ENCODE measurements around the gene PHKG2.
A peak's percentile ranks its signal among the peaks of the same experiment; 100 is the strongest.

The PHKG2 gene

GRCh38 chr16:30747799-30748633 is at the start of gene PHKG2:
Gene PHKG2 (plus strand): TSS chr16:30748425. CDS start chr16:30748821, 396 bp downstream.
- Histone ChIP-seq H3K27me3 (ENCODE audit: low read depth, low read length) (no peaks in the 10 kb centered on the region), H3K9me3 (ENCODE audit: insufficient read depth, low read length) (no peaks in the 10 kb centered on the region), H3K4me1 (ENCODE audit: low read length) (peaks cover 5% of the 10 kb centered on the region), H3K27ac (ENCODE audit: low read length) (peak within 1 kb of the TSS; percentile 28; the same call in 1 of the 2 replicates), H3K4me2 (ENCODE audit: low read length) (peak within 1 kb of the TSS; percentile 76), H3K79me2 (ENCODE audit: low read length) (peaks cover 23% of the 10 kb centered on the region), H3K4me3 (ENCODE audit: low read length) (peak within 1 kb of the TSS; percentile 83), H3K36me3 (replicated peaks; ENCODE audit: low read depth, low read length) (peaks cover 20% of the 10 kb centered on the region), H2AFZ (ENCODE audit: low read depth, low read length) (peak within 1 kb of the TSS; percentile 46; the same call in 1 of the 2 replicates), H3K9ac (ENCODE audit: low read length) (peak within 1 kb of the TSS; percentile 68), H4K20me1 (ENCODE audit: insufficient read depth, low read length) (no peaks in the 10 kb centered on the region)
- TF ChIP-seq CTCF (IDR thresholded peaks at IDR 0.05; ENCODE audit: low read depth, low read length) (no peak), EZH2phosphoT487 (IDR thresholded peaks at IDR 0.05; ENCODE audit: low read depth) (no peak)

- TF ChIP-seq EZH2phosphoT487 (IDR thresholded peaks at IDR 0.05; ENCODE audit: low read depth) (no peak), CTCF (IDR thresholded peaks at IDR 0.05; ENCODE audit: low read depth, low read length) (no peak)
- Histone ChIP-seq H3K27me3 (ENCODE audit: low read depth, low read length) (no peaks in the 10 kb centered on the region), H2AFZ (ENCODE audit: low read depth, low read length) (peak within 1 kb of the TSS; percentile 65; the same call in 1 of the 2 replicates), H3K36me3 (replicated peaks; ENCODE audit: low read depth, low read length) (peaks cover 26% of the 10 kb centered on the region), H3K9me3 (ENCODE audit: insufficient read depth, low read length) (no peaks in the 10 kb centered on the region), H3K27ac (ENCODE audit: low read length) (peak within 1 kb of the TSS; percentile 92), H3K9ac (ENCODE audit: low read length) (peak within 1 kb of the TSS; percentile 100), H3K4me1 (ENCODE audit: low read length) (peaks cover 13% of the 10 kb centered on the region), H4K20me1 (ENCODE audit: insufficient read depth, low read length) (peaks cover 13% of the 10 kb centered on the region), H3K79me2 (ENCODE audit: low read length) (peaks cover 37% of the 10 kb centered on the region), H3K4me2 (ENCODE audit: low read length) (peak within 1 kb of the TSS; percentile 68), H3K4me3 (ENCODE audit: low read length) (peak within 1 kb of the TSS; percentile 94)
These were observed 49.2 kb upstream of the PHKG2 start, which contains the start of gene SRCAP for GRCh38 chr16:30698816-30699614. Gene SRCAP (plus strand): TSS chr16:30699171. CDS start chr16:30700825, 1,654 bp downstream.

- Histone ChIP-seq H3K27ac (ENCODE audit: low read length) (peak overlapping the region; percentile 92), H3K27me3 (ENCODE audit: low read depth, low read length) (no peaks in the 10 kb centered on the region), H3K79me2 (ENCODE audit: low read length) (peaks cover 37% of the 10 kb centered on the region), H4K20me1 (ENCODE audit: insufficient read depth, low read length) (peaks cover 13% of the 10 kb centered on the region), H3K9ac (ENCODE audit: low read length) (peak overlapping the region; percentile 100), H3K4me3 (ENCODE audit: low read length) (peak overlapping the region; percentile 94), H2AFZ (ENCODE audit: low read depth, low read length) (no peak overlapping the region), H3K9me3 (ENCODE audit: insufficient read depth, low read length) (no peaks in the 10 kb centered on the region), H3K4me2 (ENCODE audit: low read length) (peak overlapping the region; percentile 68), H3K36me3 (replicated peaks; ENCODE audit: low read depth, low read length) (peaks cover 29% of the 10 kb centered on the region), H3K4me1 (ENCODE audit: low read length) (peaks cover 13% of the 10 kb centered on the region)
- TF ChIP-seq EZH2phosphoT487 (IDR thresholded peaks at IDR 0.05; ENCODE audit: low read depth) (no peak), CTCF (IDR thresholded peaks at IDR 0.05; ENCODE audit: low read depth, low read length) (no peak)
These were observed 48.6 kb upstream of the PHKG2 start for GRCh38 chr16:30699615-30700099.
